ENCODE measurements around the gene VSTM2L. TPM values are rescaled to one million over a fixed set of nuclear protein-coding genes. Genes with fewer than 3 reads are reported as not detected.

Gene VSTM2L
- total RNA-seq, 2 donors from 2014 or later, result 1.4 to 2.9 TPM

- Histone ChIP-seq H3K27me3 (ENCODE audit: control insufficient read depth, insufficient read depth, low read length, poor library complexity, severe bottlenecking) (no peaks in the 10 kb centered on the region), H3K9ac (ENCODE audit: extremely low read depth, low read length, poor library complexity, severe bottlenecking) (no peak overlapping the region), H3K36me3 (ENCODE audit: control insufficient read depth, insufficient read depth, low read length) (peaks cover 24% of the 10 kb centered on the region), H3K4me1 (ENCODE audit: control insufficient read depth, insufficient read depth, low read length) (no peaks in the 10 kb centered on the region), H3K27ac (ENCODE audit: low read depth, low read length) (peak overlapping the region; percentile 77), H3K4me3 (ENCODE audit: low read length) (no peak overlapping the region), H3K9me3 (ENCODE audit: control insufficient read depth, low read length) (no peaks in the 10 kb centered on the region)
- Mint-ChIP-seq H3K9me3 (no peaks in the 10 kb centered on the region), H3K27ac (no peak overlapping the region), H3K36me3 (ENCODE audit: low read depth) (peaks cover 46% of the 10 kb centered on the region), H3K27me3 (ENCODE audit: insufficient read depth) (no peaks in the 10 kb centered on the region), H3K4me1 (peaks cover 7% of the 10 kb centered on the region), H3K4me3 (no peak overlapping the region)
- no peak for DNase-seq
- no peak for TF ChIP-seq CTCF (conservative IDR thresholded peaks at IDR 0.05)
- WGBS, 2 experiments (ENCODE audit: insufficient coverage in 1 of 2, insufficient read length in 1 of 2), result 60 to 91% methylated on average over 1 to 3 of the region's 3 CpGs
These were observed 34.0 kb upstream of the VSTM2L start for GRCh38 chr20:37868851-37869333.

- Mint-ChIP-seq H3K9me3 (no peaks in the 10 kb centered on the region), H3K27ac (no peak overlapping the region), H3K36me3 (ENCODE audit: low read depth) (peaks cover 47% of the 10 kb centered on the region), H3K27me3 (ENCODE audit: insufficient read depth) (no peaks in the 10 kb centered on the region), H3K4me1 (peaks cover 7% of the 10 kb centered on the region), H3K4me3 (no peak overlapping the region)
- H3K9ac ChIP-seq (ENCODE audit: extremely low read depth, low read length, poor library complexity, severe bottlenecking), result no peak overlapping the region
- no peak overlapping the region for H3K4me3 ChIP-seq (ENCODE audit: low read length)
- no peaks in the 10 kb centered on the region for H3K4me1 ChIP-seq (ENCODE audit: control insufficient read depth, insufficient read depth, low read length)
- peak overlapping the region; percentile 77 for H3K27ac ChIP-seq (ENCODE audit: low read depth, low read length)
- WGBS, 2 experiments (ENCODE audit: insufficient coverage in 1 of 2, insufficient read length in 1 of 2), result 81 to 88% methylated on average over 1 to 6 of the region's 6 CpGs
- no peaks in the 10 kb centered on the region for H3K9me3 ChIP-seq (ENCODE audit: control insufficient read depth, low read length)
- TF ChIP-seq CTCF (conservative IDR thresholded peaks at IDR 0.05), result no peak
- H3K27me3 ChIP-seq (ENCODE audit: control insufficient read depth, insufficient read depth, low read length, poor library complexity, severe bottlenecking), result no peaks in the 10 kb centered on the region
- DNase-seq, result no peak
- peaks cover 22% of the 10 kb centered on the region for H3K36me3 ChIP-seq (ENCODE audit: control insufficient read depth, insufficient read depth, low read length)
These were observed 33.5 kb upstream of the VSTM2L start for GRCh38 chr20:37869334-37869861.

GRCh38 chr20:37870294-37870693 lies 32.6 kb upstream of the VSTM2L start:
- H3K9me3 Mint-ChIP-seq, result no peaks in the 10 kb centered on the region
- Histone ChIP-seq H3K9me3 (ENCODE audit: control insufficient read depth, low read length) (no peaks in the 10 kb centered on the region), H3K36me3 (ENCODE audit: control insufficient read depth, insufficient read depth, low read length) (peaks cover 16% of the 10 kb centered on the region), H3K27ac (ENCODE audit: low read depth, low read length) (no peak overlapping the region), H3K4me1 (ENCODE audit: control insufficient read depth, insufficient read depth, low read length) (no peaks in the 10 kb centered on the region), H3K9ac (ENCODE audit: extremely low read depth, low read length, poor library complexity, severe bottlenecking) (no peak overlapping the region), H3K4me3 (ENCODE audit: low read length) (no peak overlapping the region), H3K27me3 (ENCODE audit: control insufficient read depth, insufficient read depth, low read length, poor library complexity, severe bottlenecking) (no peaks in the 10 kb centered on the region)
- no peak overlapping the region for H3K4me3 Mint-ChIP-seq
- no peak for DNase-seq
- peak overlapping the region; percentile 0 for H3K27ac Mint-ChIP-seq
- no peak for TF ChIP-seq CTCF (conservative IDR thresholded peaks at IDR 0.05)
- WGBS, 2 experiments (ENCODE audit: insufficient coverage in 1 of 2, insufficient read length in 1 of 2), result 90 to 94% methylated on average over 8 to 11 of the region's 11 CpGs
- peaks cover 42% of the 10 kb centered on the region for H3K36me3 Mint-ChIP-seq (ENCODE audit: low read depth)
- H3K4me1 Mint-ChIP-seq, result peaks cover 7% of the 10 kb centered on the region
- H3K27me3 Mint-ChIP-seq (ENCODE audit: insufficient read depth), result no peaks in the 10 kb centered on the region
